SIG-M5 treated with dmso at 0.1 percent for 504 hours (cell line): Measurements from ENCODE around the gene SMYD3.
A peak's percentile ranks its signal among the peaks of the same experiment; 100 is the strongest.

Experiments
- DNase-seq: peaks from one replicate; lab custom pipeline; 2025; ENCODE audit not compliant: unreplicated experiment; lab: John Stamatoyannopoulos, UW

The SMYD3 gene

GRCh38 chr1:246506674-246507481 lies at the start of gene SMYD3:
Gene SMYD3 (minus strand): TSS chr1:246507279.
- DNase-seq = peak; percentile 80

- no peak for DNase-seq
These were observed 47.1 kb upstream of the SMYD3 start for GRCh38 chr1:246554201-246554600.

DNA sequence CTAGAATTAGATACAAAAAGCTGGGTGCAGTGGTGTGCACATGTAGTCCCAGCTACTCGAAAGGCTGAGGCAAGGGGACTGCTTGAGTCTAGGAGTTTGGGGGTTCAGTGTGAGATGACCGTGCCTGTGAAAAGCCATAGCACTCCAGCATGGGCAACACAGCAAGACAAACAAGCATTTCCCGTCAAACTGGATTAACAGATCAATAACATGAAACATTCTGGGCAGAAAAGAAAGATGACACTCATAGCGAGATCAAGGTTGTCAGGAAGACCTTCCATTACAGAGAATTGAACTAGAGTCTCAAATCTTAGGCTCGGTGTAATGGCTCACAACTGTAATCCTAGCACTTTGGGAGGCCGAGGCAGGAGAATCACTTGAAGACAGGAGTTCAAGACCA lies 45.0 kb upstream of the SMYD3 start:
- DNase-seq = no peak

DNA sequence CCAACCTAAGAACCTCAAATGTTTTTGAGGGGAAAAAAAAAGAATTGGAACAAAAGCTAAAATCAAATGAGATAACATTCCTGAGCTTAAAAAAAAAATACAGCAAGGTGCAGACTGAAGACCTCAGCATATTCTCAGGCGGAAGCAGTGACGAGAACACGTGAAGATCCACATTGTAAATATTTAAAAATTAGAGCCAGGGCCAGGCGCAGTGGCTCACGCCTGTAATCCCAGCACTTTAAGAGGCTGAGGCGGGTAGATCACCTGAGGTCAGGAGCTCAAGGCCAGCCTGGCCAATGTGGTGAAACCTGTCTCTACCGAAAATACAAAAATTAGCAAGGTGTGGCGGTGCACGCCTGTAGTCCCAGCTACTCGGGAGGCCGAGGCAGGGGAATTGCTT lies 43.3 kb upstream of the SMYD3 start:
- DNase-seq = no peak

DNA sequence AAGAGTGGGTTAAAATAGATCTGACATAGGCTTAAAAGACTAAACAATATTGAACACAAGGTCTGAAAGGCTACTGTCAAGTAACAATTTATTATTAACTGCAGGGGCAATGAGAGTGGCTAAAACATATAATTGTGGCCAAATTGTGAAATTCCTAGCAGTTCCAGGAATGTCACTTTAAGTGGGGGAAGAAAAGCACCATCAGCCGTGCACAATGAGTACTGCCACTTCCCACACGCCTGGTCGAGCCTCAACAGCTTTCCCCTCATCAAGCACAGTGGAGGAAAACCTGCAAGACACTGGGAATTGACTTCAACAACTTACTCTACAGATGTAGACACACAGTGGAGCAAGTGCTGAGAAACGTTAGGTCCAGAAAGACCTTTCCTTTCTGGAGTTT lies 42.6 kb upstream of the SMYD3 start:
- no peak for DNase-seq

DNA sequence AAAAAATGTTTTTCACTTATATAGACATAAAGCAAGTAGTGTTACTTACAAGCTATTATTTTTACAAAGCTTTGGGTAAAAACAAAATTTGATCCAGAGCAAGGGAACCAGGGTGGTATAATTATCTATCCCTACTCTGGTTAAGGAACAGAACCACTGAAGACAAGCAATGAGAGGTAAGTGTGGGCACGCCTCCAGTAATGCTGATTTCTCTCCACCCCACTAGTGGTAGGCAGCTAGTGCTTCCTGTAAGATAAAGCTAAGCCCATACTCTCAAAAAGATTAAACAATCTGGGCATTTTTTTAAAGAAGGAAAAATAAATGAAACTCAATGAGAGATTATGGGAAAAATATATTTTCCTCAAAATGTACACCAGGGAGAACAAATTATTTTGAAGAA lies 36.9 kb upstream of the SMYD3 start:
- DNase-seq = no peak

GRCh38 chr1:246540738-246541491 lies 33.8 kb upstream of the SMYD3 start:
- no peak for DNase-seq

DNA sequence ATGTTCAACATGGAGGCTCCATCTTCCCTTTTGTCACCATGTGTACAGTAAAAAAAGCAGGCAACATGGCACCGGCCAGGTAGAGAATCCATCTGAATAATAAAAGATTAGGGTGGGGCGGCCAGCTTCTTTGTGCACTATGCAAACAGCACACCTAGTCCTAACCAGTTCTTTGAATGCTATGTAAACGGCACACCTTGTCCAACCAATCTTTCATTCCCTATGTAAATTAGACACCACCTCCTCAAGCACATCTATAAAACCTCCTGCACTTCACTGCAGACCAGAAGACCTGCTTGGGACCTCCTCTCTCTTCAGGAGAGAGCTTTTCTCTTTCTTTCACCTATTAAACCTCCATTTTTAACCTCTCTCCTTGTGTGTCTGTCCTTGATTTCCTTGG lies 30.8 kb upstream of the SMYD3 start:
- no peak for DNase-seq

DNA sequence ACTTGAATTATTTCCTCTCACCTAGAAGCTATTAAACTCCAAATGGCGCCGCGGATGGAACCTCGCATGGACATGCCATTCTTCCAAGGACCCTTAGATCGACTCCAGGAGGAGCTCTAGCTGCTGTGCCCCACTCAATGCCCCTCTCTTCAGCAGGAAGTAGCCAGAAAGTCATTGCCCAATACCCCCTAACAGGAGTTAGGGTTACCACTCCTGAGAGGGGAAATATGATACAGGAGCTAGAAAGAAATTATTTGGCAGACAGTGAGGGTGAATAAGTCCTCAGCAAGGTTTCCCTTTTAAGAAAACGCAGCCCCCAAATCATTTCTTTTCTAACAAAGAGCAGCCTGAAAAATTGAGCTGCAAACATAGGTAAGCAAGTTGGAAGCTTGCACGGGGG lies 30.4 kb upstream of the SMYD3 start:
- DNase-seq = no peak

DNA sequence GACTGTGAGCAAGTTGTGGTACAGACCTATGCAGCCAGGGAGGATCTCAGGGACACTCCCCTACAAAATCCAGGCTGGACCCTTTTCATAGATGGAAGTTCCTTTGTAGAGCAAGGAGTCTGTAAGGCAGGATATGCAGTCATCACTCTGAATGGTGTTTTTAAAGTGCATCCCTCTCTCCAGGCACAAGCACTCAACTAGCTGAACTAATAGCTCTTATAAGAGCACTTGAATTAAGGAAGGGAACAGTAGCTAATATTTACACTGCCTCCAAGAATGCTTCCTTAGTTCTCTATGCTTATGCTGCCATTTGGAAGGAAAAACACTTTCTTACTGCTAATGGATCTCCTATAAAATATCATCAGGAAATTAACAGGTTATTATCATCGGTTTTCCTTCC lies 27.0 kb upstream of the SMYD3 start:
- no peak for DNase-seq

DNA sequence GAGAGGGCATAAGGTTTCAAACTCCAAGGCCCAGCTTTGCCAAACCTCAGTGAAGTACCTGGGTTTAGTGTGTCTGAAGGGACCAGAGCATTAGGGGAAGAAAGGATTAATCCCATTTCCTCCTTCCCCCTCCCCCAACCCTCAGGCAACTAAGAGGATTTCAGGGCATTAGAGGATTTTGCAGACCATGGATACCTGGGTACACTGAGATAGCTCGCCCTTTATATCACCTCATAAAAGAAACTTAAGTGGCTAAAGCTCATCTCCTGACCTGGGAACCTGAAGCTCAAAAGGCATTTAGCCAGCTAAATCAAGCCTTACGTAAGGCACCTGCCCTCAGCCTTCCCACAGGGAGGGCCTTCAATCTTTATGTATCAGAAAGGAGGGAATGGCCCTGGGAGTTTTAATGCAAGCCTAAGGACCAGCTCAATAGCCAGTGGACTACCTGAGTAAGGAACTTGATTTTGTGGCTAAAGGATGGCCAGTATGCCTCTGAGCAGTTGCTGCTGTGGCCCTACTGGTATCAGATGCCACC lies 26.4 kb upstream of the SMYD3 start:
- DNase-seq = no peak

DNA sequence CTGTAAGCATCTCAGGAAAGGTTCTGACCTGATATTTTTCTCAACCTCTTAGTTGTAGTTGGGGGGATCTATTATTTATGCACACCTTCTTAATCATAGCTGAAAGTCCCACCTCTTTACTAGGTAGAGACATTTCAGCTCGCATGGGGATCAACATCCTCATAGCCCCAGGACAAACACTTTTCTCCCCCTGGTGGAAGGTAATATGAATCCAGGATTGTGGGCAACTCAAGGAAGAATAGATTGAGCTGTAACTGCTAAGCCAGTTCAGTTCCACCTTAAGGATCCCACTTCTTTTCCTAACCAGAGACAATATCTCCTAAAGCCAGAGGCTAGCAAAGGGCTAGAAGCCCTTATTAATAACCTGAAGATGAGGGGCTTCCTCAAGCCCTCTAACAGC lies 25.4 kb upstream of the SMYD3 start:
- no peak for DNase-seq

DNA sequence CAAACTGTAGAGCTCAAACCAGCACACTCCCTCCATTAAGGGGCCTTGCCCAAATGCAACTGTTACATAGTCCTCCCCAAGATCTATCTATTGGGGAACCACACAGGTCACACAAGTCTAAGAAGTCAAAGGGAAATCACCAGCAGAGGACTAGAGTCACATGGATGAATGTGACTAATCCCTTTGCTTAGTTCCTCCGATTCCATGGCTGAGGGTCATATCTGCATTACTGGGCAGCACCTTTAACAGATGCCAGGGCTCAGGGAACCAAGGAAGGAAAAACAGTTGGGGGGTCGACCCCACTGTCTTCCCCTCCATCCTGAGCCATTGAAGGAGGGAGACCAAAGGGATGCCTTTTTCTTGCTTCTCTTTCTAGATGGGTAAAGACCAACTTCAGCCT lies 23.4 kb upstream of the SMYD3 start:
- DNase-seq = no peak

- DNase-seq = no peak
These were observed 22.1 kb upstream of the SMYD3 start for GRCh38 chr1:246528933-246529731.

GRCh38 chr1:246527402-246528088 lies 20.5 kb upstream of the SMYD3 start:
- DNase-seq = no peak

- no peak for DNase-seq
These were observed 19.8 kb upstream of the SMYD3 start for GRCh38 chr1:246526915-246527314.

DNA sequence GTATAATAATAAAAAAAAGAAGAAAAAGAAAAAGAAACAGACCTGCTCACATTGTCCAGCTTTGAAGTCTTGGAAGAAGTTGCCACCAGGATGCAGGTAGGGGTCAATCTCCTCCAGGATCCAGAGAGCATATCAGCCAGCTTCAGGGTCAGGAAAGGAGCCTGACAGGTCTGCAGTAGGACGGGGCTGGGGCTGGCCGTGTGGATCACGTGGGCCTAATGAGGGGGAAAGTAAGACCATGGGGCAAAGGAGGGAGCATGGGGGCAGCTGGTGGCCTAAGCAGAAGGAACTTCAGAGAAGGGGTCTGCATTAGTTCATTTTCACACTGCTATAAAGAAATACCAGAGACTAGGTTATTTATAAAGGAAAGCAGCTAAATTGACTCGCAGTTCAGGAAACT lies 19.3 kb upstream of the SMYD3 start:
- no peak for DNase-seq

GRCh38 chr1:246519514-246519913 lies 12.4 kb upstream of the SMYD3 start:
- DNase-seq = no peak

DNA sequence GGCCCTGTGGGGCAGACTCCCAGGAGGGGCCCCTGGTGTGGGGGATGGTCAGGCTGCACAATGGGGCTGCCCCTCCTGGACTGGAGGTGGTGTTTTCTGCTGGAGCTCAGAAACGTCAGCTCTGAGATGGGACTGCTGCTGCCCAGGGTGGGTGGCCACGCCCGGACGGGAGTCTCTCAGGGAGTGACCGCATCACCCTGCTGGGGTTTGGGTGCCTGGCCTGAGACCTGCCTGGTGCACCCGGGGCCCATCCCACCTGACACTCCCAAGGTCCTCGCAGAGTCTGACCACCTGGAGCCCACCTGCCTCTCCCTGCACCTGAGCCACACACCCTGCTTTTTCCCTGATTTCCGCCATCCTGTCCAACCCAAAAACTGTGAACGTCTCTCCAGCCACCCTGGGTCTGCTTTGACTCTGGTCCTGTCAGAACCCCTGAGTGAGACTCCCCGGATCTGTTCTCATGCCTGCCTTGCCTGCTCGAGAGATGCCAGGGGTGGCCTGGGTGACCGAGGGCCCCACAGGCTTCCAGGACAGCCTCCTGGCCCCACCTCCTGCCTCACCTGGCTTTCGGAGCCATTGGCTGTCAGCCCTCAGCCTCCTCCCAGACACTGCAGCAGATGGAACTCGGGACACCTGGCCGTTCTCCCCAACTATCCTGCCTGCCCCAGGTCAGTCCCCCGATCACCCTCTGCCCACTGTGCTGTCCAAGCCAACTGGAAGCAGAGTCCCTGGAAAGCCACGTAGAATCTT lies 11.6 kb upstream of the SMYD3 start:
- no peak for DNase-seq

- no peak for DNase-seq
These were observed 10.3 kb upstream of the SMYD3 start for GRCh38 chr1:246517391-246517790.
